NOMO-1 (cell line): ENCODE results near the gene VPS37C.
"Not testable (repeated sequence)": the region's sequence is repeated elsewhere in the genome, so short reads cannot be mapped to it uniquely, and the experiment has no call there.

ENCODE experiments used
- DNase-seq, 2 experiments: peaks; one replicate each; lab custom pipeline; 2025; ENCODE audit not compliant: unreplicated experiment in 2 of 2; lab: John Stamatoyannopoulos, UW

VPS37C gene

DNA sequence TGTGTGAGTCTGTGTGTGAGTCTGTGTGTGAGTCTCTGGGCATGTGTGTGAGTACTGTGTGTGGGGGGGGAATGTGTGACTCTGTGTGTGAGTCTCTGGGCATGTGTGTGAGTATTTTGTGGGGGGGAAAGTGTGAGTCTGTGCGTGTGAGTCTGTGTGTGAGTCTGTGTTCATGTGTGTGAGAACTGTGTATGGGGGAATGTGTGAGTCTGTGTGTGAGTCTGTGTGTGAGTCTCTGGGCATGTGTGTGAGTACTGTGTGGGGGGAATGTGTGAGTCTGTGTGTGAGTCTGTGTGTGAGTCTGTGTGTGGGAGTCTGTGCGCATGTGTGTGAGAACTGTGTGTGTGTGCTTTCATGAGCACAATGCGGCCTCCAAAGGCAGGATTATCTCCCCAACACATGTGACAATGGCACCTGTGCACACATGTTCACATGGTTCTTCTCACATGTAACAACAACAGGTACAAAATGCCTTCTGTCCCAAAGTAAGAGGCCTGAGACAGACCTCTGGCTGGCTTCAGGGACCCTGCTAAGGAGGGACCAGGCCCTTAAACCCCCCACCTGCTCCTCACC lies 57.3 kb downstream of the VPS37C start:
- no peak for DNase-seq

- no peak for DNase-seq
Measured at GRCh38 chr11:61102667-61103571, 58.3 kb downstream of the VPS37C start.

DNA sequence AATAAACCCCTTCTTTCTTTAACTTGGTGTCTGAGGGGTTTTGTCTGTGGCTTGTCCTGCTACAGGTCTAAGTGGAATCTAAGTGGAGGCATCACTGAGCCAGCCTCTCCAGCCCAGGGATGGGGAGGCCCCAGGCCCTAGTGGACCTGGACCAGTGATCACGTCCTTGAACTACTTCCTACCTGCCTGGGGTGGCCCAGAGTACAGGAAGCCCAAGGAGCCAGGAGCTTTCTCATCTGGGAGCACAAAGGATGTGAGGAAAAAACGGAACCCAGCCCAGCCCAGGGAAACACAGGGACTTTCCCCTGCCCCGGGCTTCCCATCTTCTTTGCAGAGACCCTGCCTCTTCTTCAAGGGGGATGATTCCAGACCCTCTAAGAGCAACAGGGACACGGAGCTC lies 62.4 kb downstream of the VPS37C start:
- DNase-seq: no peak

GRCh38 chr11:61098261-61098660 lies 63.0 kb downstream of the VPS37C start:
- DNase-seq: not testable (repeated sequence)

DNA sequence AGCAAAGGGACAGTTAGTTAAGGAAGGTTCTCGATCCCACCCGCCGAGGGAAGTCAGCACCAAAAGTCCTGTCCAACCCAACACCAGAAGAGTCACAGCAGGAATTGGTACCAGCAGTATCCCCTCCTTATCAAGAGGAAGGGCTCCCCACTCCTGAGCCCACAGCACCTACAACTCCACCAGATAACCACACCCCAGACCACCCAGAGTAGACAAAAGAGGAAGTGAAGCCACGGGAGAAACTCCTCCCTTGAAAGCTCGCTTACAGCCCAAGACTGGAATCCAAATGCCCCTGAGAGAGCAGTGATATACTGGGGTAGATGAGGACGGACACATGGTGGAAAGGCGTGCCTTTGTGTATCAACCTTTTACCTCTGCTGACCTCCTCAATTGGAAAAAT lies 66.2 kb downstream of the VPS37C start:
- no peak for DNase-seq

GRCh38 chr11:61094167-61094566 lies 67.1 kb downstream of the VPS37C start:
- not testable (repeated sequence) for DNase-seq

DNA sequence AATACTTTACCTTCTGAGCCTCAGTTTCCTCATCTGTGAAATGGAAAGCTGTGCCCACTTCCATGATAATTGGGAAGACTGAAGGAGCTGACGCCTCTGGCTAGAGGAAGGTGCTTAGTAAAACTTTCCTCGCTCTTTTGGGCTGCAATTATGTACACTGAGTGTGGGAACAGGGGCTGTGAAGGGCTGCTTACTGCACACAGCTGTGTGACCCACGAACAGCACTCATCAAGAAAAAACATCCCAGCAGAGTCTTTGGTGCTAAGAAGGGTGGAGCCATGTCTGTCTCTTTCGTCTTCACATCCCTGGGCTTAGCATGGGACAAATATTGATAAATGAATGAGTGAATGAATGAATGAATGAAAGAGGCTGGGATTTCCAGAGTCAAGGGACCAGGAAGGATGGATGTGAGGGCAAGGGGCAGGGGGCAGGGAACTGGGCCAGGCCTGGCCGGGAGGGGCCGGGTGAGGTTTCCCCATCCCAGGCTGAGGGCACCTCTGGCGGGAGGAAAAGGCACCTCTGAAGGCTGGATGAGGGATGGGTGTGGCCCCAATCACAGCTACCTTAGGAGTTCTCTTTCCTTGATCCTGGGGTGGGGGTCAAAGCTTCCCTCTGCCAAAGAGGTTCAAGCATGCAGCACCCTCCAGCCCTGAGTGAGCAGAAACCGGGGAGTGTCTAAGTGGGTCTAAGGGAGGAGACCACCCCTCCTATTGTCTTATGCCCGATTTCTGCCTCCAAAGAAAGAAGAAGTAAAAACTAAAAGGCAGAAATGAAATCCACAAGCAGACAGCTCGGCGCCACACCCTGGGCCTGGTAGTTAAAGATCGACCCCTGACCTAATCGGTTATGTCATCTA lies 68.1 kb downstream of the VPS37C start:
- DNase-seq: no peak

DNA sequence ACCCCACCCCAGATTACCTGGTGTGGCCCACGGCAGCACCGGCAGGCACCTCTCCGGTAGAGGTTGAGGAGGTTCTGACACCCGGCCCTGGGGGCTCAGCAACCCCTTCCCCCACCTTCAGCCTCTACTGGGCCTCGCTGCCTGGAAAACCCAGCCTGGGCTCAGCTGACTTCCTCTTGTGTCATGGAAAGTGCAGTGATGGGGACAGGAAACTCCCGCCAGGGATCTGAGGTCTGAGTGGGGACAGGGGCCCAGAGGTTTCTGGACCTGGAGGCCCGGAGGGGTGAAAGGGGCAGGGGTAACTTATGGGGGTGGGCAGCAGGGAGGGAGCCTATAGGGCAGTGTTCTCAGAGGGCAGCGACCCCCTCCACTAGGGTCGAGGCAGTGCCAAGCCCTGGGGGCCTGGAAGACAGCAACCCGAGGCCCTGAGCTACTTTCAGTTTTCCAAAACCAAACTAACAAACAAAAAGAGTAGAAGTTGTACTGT lies 68.9 kb downstream of the VPS37C start:
- no peak for DNase-seq

DNA sequence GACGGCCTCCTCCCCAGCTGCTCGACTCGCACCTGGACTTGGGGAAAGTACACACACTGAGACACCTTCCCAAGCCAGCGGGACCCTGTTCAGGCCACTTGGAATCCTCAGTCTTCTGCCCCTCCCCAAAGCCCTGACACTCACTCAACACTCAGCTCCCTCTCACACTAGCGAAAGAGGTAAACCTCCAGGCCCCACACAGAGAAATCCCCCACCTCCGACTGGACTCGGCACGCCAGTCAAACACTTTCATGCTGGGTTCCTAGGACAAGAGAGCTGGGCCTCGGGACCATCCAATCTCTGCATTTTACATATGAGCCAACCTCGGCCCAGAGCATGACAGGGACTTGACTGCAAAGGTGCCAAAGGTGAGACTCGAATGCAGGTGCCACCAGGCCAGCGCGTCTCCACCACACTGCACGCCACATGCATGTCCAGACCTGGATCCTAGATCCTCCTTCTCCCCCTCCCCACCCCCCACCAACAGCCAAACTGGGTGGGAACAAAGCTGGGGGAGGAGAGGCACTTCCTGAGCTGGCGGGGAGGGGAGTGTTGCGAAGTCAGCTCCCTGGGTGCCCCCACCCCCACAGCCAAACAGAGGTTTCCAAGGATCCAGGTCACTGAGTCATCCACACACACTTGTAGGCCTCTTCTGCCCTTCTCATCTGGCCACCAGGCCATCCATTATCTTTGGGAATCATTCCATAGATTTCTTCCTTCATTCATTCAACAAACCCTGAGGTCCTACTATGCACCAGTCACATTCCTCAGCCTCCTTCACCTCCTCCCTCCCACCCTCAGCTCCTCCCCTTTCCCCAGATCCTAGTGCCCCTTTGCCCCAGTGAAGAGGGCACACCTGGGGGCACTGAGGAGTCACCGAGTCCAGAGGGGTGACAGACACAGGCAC lies 69.6 kb downstream of the VPS37C start:
- no peak for DNase-seq

DNA sequence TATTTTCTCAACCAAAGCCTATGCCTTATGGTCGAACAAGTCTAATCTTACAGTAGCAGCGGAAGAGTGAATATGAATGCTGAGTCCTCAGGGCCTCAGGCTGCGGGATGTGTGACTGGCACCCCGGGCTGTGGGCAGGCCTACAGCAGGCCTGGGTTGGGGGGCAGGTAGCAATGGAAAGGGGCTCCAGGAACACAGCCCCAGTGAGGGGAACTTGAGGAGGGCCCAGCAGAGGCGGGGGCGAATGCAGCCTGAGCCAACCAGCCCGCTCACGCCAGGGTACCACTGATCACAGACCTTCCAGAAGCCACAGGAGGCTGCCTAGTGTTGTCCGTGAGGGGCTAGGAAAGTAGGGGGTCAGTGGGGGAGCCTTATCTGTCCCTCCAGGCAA lies 70.2 kb downstream of the VPS37C start:
- DNase-seq: no peak

DNA sequence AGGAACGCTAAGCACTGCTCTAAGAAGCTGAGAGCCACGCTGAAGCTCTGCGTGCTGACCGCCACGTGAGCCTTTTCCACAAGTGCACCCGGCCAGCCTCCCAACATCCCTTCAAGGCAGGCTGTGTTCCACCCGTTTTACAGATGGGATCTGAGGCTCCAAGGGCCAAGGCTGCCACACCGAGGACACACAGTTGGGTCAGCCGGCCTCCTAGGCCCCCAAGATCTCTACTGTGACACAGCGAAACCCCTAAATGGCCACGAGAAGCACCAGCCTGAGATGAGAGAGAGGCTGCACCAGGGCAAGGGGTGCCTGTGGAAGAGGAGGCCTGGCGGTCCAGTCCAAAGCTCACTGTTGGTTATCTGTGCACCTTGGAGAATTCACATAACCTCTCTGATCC lies 70.7 kb downstream of the VPS37C start:
- DNase-seq: no peak

- DNase-seq: no peak
Measured at GRCh38 chr11:61089806-61090491, 71.3 kb downstream of the VPS37C start.

DNA sequence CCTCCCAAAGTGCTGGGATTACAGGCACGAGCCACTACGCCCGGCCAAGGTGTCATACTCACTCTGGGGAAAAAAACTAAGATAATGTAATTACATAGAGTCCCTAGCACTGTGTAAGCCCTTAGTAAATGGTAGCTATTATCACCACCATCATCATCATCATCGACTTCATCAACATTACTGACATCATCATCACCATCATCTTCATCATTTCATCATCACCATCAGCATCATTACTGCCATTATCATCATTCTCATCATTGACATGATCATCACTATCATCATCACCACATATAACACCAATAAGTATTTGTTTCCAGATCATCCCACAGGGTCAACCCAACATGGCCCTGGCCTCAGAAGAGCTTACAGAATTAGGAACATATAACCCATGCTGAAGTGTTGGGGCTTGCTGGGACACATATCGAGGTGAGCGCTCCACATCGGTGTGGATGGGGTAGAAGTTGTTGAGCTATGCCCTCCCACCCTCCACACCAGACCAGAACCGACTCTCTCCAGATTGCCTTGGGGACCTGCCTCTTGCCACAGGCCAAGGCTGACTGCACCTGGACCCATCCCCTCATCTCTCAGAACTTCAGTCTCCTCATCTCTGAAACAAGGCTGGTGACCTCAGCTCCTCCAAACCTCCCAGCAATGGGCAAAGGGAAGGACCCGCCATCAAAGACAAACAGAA lies 73.7 kb downstream of the VPS37C start:
- DNase-seq: no peak

GRCh38 chr11:61083601-61084147 lies 77.6 kb downstream of the VPS37C start:
- no peak for DNase-seq

DNA sequence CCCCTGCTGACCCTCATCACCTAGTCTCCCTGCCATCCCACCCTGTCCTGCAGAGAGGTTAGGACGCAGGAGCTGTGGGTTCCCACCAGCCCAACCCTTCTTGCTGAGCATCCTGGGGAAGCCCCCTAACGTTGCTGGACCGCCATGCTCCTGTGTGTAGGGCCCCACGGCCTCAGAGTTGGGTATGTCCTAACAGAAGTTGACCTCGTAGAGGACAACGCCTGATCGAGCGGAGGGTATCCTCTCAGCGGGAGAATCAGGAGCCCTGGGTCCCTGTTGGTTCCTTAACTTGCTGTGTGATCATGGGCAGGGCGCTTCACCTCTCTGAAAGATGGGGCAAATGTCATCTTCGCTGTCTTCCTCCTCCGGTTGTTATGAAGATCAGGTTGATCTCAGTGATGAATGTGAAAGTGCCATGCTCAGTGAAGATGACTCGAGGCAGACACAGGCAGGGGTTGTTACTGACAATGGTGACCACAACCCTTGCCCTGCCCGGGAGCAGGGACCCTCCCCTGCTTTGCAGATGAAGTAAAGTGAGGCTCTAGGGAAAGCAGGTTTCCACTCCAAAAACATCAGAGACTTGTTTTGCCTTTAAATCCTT lies 78.2 kb downstream of the VPS37C start:
- no peak for DNase-seq

DNA sequence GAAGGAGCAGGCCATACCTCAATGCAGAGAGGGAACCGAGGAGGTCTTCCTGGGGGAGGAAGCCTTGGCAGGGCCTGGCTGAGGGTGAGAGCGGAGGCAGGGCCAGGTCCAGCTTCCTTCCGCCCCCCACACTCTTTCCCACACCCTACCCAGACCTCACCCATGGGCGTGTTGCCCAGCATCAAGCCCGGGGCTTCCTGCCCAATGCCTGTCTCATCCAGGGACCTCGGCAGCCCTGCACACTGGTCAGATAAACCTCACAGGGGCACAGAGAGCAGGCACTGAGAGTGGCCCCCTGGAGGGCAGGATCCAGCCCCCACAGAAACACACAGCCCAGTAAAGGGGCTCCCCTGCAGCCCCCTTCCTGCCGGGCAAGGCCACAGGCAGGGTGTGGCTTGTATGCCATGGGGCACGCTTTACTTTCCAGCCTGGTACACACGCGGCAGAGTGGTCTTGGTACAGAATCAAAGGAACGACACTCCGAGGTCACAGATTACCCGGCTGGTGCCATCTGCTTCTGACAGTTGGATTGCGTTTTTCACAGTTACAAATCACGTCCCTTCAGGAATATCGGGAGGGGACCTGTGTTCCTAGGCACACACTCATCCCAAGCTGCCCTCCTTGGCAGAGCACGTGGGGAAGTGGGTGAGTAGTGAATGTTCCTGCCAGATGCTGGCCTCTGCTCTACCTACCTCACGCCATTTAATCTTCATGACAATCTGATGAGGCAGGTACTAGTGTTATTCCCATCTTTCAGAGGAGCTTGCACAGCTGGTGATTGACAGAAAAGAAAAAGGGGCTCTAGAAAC lies 79.0 kb downstream of the VPS37C start:
- no peak for DNase-seq

GRCh38 chr11:61080986-61081590 lies 80.1 kb downstream of the VPS37C start:
- no peak for DNase-seq
